ENCODE measurements around the gene BRSK2.
"Not testable (repeated sequence)": the region's sequence is repeated elsewhere in the genome, so short reads cannot be mapped to it uniquely, and the experiment has no call there.

Gene BRSK2

GRCh38 chr11:1397862-1398527 lies 8.3 kb downstream of the BRSK2 start:
- no peak for DNase-seq

- no peak for DNase-seq
Observed at GRCh38 chr11:1398528-1399235, 8.9 kb downstream of the BRSK2 start.

- no peak for DNase-seq
Observed at GRCh38 chr11:1399386-1400316, 9.9 kb downstream of the BRSK2 start.

- no peak for DNase-seq
Observed at GRCh38 chr11:1400317-1401170, 10.8 kb downstream of the BRSK2 start.

GRCh38 chr11:1401171-1401445 lies 11.4 kb downstream of the BRSK2 start:
- DNase-seq: no peak

GRCh38 chr11:1401656-1402221 lies 12.0 kb downstream of the BRSK2 start:
- DNase-seq: peak in 1 of 2 donors; percentile 33

GRCh38 chr11:1402355-1403077 lies 12.8 kb downstream of the BRSK2 start:
- DNase-seq: no peak

GRCh38 chr11:1403078-1403620 lies 13.4 kb downstream of the BRSK2 start:
- no peak for DNase-seq

- no peak for DNase-seq
Observed at GRCh38 chr11:1403721-1404460, 14.2 kb downstream of the BRSK2 start.

GRCh38 chr11:1404461-1405185 lies 14.9 kb downstream of the BRSK2 start:
- DNase-seq: no peak

- no peak for DNase-seq
Observed at GRCh38 chr11:1405186-1406020, 15.7 kb downstream of the BRSK2 start.

- DNase-seq: no peak
Observed at GRCh38 chr11:1406571-1407485, 17.1 kb downstream of the BRSK2 start.

- no peak for DNase-seq
Observed at GRCh38 chr11:1407668-1408067, 17.9 kb downstream of the BRSK2 start.

GRCh38 chr11:1408346-1408745 lies 18.6 kb downstream of the BRSK2 start:
- no peak for DNase-seq

- no peak for DNase-seq
Observed at GRCh38 chr11:1409108-1409851, 19.5 kb downstream of the BRSK2 start.

GRCh38 chr11:1409852-1410125 lies 20.1 kb downstream of the BRSK2 start:
- DNase-seq: not testable (repeated sequence)

All from activated CD4-positive, alpha-beta T cell treated with anti-CD3 and anti-CD28 coated beads for 4 hours (primary cell).